ENCODE results near the gene MMGT1.
"Not testable (repeated sequence)": the region's sequence is repeated elsewhere in the genome, so short reads cannot be mapped to it uniquely, and the experiment has no call there.

Gene MMGT1

GRCh38 chrX:135920516-135920915 is 53.3 kb downstream of the MMGT1 start:
- DNase-seq, result not testable (repeated sequence)

GRCh38 chrX:135914404-135914803 is 59.4 kb downstream of the MMGT1 start:
- DNase-seq, result no peak
